NCI-H2227 treated with DMSO at 0.1 percent for 48 hours (cell line): Measurements from ENCODE around the gene RNF26.
A peak's percentile ranks its signal among the peaks of the same experiment; 100 is the strongest.
"Not testable (repeated sequence)": the region's sequence is repeated elsewhere in the genome, so short reads cannot be mapped to it uniquely, and the experiment has no call there.

Experiments used
- DNase-seq: peaks from one replicate; lab custom pipeline; 2025; lab: John Stamatoyannopoulos, UW

The RNF26 gene

DNA sequence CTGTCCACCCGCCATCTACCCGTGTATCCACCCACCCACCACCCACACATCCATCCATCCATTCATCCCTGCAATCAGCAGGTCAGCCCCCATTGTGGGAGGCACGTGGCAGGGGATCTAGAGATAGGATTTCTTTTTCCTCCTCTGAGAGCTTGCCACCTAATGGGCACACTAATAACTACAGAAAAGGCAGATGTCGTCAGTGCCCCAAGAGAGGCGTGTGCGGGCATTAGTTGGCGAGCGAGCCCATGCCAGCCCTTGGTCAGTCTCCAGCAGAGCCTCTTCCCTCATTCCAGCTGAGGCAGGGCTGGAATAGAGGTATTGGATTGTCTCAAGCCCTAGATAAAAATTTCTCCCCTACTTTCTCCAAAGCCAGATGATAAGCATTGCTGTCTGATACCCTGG, 37.5 kb downstream of the RNF26 start:
- DNase-seq, result no peak

DNA sequence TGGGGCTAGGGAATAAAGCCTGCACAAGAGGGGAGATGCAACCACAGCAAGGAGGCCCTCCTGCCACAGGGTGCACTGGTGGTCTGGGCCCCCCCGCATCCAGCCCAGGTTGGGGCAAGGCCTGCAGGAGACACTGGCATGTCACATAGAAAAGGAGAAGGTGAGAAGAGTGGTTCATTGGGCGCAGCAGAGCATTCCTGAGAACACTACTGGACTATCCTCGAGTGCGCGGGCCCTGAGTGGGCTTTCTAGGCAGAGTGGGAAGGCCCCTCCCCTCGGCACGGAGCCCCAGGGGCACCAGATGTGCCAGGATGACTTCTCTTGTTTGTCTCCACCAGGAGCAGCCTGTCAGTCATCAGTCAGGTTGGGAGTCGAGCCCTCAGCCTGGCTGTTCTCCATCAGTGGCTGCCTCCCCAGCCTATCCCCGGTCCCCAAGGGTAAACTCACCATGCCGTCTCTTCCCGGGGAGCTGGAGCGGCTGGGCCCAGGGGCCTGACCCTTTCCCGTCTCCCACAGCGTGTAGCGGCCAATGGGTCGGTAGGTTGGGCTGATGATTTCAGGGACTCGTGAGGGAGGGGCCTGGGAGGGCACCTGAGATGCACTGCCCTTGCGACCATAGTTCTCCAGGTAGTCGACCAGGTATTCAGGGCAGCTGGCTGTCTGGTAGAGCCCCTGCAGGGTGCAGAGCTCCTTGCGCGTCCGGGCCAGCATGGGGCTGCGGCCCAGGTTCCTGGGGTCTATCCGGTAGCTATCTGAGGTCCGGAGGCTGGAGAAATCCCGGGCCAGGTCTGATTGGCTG, 38.1 kb downstream of the RNF26 start:
- DNase-seq, result no peak

DNA sequence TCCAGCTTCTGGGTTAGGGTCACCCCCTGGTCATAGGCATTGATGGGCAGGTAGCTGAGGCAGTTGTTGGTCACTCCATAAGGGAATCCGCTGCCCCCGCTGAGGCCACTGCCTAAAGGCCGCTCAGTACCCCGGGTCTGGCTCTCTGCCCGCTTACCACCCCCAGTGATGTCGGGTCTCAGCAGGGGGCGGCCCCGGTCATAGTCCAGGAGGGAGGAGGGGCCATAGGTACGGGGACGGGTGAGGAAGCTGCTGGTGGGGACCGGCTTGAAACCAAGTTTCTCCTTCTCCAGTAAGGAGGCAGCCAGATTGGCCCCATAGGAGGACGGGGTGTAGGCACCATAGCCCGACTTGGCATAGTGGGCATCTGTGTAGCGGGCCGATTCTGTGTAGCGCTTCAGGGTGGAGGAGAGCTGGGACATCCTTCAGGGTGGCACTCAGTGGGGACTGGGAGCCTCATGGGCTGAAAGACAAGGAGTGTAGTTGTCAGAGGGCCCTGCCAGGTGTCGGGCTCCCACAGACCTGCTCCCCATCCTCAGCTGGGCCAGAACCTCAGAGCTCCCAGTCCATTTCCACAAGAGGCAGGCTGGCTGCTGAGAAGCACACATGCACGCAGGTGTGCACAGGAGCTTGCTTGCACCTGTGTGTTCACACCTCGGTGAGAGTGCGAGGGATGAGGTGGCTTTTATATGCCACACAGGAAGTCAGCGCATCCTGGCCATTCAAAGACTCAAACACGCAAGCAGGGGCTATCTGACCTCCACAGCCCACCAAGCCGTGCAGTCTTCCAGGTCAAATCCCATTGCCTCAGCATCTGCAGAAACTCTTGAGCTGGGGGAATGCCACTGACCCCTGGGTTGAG, 39.0 kb downstream of the RNF26 start:
- no peak for DNase-seq

DNA sequence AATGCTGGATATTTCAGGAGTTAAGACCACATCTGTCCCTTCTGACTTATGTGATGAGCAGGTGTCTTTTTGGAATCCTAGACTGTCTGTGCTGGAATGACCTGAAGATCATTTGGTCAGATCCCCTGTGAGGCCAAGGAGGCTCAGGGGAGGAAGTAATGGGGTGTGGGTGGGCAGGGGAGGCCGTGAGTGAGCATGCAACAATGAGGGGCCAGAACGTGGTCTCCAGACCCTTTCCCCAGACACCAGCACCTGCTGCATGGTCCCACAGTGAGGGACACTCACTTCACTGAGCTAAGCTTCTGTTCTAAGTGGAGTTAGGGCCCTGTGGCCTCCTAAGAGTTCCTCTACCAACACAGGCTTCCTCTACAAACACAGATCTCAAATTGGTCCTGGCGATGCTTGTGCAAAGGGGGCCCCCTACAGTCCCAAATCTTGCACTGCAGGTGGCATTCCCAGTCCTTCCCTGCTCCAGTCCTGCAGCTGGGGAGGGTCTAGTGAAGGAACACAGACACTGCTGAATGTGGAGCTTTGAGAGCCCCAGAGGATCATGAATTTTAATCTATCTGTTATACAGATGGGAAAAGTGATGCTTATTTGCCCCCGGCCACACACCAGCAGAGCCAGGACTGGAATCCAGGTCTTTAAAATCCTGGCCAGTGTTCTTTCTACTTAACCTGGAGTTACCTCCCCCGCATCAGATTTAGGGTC, 39.7 kb downstream of the RNF26 start:
- DNase-seq, result peak; percentile 30

DNA sequence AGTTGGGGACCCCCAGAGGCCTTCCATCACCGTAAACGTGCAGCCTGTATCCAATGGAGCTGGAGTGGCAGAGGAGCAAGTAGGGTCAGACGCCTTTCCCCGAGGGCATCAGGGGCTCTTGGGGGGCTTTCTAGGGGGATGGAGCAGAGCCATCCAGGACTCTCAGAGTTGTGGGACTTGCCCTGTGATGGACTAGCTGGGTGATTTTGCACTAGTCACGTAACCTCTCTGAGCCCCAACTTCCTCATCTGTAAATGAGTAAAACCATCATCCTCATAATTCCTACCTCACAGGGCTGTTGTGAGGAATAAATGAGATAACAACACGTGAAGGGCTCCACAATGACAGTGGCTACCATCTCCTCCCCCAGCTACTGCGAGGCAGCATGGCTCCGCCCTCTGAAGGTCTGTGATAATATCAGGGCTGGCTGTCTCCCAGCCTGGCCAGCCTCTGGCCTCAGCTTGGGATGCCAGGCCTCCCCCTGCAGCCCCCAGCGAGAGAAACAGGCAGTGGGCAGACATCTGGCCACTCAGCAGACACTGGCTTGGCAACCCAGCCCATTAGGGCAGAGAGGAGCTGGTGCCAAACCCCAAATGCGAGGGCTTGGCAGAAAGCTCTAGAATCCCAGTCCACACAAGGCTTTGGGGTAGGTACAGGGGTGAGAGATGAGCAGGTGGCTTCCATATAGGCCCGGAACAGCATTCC, 40.5 kb downstream of the RNF26 start:
- DNase-seq, result no peak

DNA sequence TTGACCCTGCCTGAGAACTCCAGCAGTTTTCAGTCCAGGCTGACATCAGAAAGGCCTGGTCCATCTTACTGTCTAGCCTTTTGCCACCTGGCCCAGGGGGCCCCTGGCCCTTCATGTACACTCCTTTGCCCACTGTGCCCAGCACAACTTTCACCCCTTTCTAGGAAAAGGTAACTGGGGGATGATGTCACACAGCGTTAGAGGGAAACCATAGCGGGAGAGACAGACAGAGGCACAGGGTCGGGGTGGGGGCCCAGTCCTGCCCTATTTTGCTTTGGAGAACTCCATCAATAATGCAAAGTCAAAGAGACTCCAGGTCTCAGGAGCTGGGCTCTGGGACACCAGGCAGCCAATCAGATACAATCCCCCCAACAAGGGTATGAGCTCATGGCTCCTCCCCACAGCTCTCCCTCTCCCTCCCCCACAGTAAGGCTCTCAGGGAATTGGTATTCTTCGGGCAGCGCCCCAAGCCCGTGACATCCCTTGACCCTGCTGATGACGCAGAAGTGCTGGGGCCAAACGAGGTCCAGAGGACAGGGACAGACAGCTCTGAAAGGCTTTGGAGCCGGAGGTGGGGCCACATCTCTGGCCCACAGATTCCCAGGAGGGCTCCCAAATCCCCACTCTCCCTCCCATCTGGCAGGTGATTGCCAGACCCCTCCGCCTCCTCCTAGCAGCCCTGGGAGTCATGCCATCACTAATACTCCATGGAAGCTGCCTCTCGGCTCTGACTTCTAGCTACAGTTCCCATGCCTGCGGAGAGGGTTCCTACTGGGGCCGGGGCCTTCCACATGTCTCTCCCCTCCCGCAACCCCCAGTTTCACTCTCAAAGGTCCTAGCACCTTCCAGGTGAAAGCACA, 41.2 kb downstream of the RNF26 start:
- DNase-seq, result no peak

DNA sequence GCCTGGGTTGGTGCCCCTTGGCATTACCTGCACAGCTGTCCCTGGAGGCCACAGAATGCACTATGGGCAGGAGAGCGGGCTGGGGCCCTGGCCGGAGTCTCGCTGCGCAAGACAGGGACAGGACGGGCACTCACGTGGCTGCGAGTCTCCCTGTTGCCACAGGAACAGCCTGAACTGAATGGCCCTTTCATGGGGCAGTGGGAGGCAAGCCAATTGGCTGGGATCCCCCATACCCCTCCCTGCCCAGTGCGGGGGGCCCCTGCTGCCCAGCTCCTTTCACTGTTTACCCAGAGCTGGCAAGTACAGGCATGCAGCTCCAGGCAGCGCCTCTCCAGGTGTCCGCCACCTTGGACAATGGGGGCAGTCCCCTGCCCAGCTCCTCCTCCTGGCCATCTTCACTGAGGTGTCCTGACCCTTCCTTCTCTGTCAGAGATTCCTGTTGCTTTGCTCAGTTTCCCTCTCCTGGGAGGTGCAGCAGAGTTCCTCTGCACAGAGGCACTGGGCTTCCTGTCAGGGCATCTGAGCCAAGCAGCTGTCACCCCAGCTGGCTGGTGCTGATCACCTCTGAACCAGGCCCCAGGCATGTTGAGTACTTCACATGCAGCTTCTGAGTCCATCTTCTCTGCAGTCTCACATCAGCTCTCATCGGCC, 42.0 kb downstream of the RNF26 start:
- DNase-seq, result no peak

DNA sequence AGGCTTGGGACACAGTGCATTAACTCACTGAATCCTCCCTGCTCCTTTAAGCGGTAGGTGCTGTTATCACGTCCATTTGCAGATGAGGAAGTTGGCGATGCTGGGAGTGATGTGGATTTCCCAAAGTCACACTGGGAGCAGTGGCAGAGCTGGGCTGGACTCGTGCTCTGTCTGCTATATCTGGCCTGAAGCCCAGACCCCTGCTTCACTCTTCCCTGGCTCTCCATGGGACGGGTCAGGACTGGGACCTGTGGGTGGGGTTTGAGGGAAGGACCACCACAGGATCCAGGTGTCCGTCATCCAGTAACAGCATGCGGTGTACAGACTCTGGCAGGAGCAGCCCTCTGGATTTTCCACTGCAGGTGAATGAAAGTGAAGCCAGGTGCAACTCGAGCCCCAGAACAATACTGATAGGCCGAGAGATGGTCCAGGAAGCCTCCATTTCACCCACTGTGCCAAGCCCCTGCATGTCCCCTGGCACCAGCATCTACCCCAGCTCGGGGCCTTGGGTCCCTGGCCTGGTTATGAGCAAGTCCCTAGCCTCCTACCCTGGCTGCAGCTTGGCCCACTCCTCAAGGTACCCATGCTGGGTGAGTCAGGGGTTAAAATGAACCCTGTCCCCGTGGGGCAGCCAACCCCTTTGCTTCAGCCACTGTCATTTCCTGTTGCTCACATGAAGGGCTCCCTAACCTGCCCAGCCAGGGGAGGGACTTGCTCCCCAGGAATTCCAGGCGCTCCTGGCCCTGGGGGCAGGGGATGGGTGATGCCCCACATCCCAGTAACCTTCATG, 43.0 kb downstream of the RNF26 start:
- no peak for DNase-seq

DNA sequence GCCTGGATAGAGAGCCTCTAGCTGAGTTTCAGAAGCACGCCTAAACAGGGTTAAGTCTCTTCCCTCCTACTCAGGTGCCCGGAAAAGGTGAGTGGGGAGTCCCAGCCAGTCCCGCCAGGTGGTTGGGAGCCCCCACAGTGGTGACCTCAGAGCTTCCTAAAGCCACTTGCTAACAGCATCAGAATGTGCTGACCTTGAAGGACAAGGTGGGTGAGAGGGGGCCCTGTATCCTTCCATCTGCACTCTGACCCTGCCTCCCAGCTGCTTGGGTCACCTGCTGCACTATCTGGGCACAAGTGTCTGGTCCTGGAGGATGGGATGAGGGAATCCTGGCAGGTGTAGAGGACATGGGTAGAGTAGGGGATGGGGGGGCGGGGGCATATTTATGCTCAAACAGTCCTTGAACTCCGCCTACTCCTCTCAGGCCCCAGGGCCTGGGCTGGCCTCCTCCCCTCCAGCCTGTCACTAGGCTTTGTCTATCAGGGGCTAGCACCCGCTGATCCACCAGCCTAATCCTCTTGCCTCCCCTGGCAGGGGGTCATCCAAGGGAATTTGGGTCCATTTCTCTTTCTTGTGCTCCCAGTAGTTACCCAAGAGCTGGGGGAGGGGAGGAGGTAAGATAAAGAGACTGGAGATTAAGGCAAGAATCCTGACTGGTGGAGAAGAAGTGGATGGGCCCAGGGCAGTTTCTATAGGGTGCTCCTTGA, 43.8 kb downstream of the RNF26 start:
- DNase-seq, result no peak

DNA sequence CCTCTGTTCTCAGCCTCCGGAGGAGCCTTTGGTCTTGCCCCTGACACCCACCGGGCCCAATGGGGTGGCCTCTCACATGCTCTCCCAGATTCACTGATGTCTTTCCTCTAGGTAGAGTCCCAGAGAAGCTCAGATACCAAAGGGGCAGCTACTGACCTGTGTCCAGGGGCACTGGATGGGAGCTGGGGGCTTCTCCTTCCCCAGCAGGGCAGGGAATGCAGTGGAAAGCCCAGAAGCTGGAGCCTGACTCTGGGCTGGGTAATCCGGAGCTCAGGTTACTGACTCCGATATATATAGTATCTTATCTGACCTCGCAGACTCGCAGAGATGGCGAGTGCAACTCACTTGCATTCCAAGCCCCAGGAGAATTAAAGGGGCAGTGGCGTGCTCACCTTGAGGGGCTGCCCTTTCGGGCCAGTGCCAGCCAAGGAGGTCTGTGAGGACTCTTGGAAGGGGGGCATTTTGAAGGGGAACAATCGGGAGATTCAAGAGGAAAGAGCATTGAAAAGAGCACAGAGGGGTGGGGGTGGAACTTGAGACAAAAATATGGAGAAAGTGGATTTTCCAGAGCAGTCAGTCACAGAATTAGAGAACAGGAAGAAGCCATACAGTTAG, 44.6 kb downstream of the RNF26 start:
- no peak for DNase-seq

DNA sequence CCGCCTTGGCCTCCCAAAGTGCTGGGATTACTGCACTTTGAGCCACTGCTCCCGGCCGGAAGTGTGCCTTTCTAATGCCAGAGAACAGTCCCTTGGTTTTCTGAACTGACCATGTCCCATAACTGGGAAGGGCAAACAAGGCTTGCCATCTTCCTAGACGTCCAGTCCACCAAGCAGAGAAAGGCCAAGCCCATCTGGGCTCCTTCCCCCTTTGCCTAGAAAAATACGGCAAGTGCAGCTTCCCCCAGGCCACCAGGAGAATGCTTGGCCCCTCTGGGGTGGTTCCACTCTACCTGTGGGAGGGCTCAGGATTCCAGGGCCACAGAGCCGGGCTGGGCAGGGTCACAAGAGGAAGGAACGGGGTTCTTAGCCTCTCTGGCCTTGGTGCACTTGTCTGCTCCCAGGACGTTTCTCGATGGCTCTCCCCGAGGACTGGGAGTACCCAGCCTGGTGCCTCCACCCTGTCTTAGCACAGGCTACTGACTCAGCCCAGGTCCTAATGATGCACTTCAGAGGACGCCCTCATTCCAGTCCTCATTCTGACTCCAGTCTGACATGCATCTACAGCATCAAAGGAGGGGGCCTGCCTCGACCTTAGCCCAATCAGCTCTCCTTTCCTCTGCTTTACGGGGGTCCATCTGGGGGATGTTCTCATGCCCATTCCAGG, 46.0 kb downstream of the RNF26 start:
- no peak for DNase-seq

DNA sequence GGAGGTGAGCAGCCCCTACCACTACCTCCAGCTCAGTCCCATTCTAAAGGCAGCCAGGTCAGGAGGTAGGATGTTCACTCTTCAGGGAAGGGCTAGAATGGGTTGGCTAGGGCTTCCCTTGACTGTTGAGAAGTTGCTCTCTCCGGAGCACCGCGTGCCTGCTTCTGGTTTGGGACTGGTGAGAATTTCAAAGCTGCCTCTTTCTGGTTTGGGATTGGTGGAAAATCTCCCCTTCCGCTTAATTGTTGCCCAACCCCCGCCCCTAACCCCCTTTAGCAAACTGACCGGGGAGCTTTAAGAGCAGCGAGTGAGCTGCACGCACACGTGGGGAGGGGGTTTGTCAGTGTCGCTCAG, 46.5 kb downstream of the RNF26 start:
- no peak for DNase-seq

DNA sequence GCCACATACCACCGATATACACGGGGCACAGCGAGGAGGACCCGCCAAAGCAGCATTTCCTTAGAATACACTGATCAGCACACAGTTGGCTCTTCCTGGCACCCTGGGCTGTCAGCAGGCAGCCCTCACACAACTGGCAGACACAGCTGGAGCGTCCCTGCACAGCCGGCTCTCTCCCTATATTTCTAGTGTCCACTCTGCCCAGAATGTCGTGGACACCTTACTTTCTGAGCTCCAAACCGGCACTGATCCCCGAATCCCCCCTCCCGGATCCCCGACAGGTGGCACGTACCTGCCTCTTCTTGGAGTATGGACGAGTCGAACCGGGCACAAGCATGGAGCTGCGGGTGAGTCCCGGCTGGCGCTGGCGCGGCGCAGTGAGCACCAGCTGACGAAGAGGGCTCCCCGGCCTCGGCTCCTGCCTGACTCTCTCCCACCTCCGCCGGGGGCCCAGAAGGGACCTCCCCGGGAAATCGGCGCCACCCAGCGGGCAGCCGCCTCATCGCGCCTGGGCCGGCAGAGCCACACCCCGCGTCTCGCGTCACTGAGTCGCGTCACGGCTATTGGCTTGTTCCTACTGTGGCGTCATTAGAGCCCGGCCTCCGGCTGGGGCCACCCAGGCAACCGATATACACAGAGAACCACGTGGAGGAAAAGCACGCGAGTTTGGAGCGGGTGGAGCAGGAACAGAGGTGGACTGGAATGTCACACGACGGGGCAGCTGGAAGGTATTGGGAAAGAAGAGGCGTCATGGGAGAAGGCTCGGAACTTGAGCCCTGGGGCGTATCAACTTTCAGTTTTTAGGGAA, 47.1 kb downstream of the RNF26 start, which contains the start of gene USP2:
USP2 (minus strand) TSS at position 510 of the 808 bp plus-strand sequence. CDS start 8,210 bp downstream, outside the sequence.
- peak; percentile 86 for DNase-seq

DNA sequence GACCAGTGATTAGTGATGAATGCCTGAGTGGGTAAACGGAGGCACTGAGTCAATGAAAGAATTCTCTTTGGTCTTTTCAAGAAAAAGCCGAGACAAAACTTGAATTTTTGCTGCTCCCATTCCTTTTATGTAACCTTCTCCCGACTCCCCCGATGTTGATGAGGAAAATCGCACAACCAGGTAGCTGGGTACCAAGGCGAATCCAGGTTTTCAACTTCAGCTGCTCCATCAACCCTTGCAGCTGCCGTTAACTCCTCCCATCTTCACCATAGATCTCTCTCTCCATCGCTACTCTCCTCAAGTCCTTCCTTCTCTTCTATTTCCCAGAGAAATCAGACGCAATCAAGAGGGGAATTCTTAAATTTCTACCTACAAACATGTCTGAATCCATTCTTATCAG, 47.8 kb downstream of the RNF26 start:
- no peak for DNase-seq

DNA sequence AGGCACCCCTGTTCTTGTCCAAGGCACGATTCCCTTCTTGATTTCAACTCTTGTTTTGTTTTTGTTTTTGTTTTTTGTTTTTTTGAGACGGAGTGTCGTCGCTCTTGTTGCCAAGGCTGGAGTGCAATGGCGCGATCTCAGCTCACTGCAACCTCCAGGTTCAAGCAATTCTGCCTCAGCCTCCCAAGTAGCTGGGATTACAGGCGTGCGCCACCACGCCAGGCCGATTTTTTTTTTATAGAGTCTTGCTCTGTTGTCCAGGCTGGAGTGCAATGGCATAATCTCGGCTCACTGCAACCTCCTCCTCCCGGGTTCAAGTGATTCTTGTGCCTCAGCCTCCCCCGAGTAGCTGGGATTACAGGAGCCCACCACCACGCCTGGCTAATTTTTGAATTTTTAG, 48.2 kb downstream of the RNF26 start:
- DNase-seq, result not testable (repeated sequence)

DNA sequence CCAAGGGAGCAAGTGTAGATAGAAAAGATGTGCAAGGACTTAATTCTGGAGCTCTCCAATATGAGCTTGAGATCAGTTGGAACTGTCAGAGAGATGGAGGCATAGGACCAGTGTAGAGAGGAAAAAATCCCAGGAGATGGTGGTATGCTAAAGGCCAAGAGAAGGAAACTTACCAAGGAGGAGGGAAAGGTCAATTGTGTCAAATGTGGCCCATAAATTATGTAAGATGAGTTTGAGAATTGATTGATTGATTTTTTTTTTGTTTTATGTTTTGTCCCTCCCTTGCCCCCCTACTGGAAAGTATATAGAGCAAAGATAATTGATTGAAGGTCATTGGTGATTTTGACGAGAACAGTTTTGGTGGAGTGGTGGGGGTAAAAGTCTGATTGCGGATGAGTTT, 50.0 kb downstream of the RNF26 start:
- no peak for DNase-seq
